SK-N-SH (cell line): ENCODE results near the gene HBG2.

Experiments used
- GABPA ChIP-seq: IDR thresholded peaks from 2 replicates; pipeline ENCODE4 v1.4.0; 2012; ENCODE audit warnings: low read depth, mild to moderate bottlenecking
- SIN3A ChIP-seq: IDR thresholded peaks from 2 replicates; pipeline ENCODE4 v1.6.1; 2012; ENCODE audit warnings: low read depth, mild to moderate bottlenecking, low read length, moderate library complexity, borderline replicate concordance
- TEAD4 ChIP-seq: IDR thresholded peaks from 2 replicates; pipeline ENCODE4 v1.4.0; 2012; ENCODE audit warnings: mild to moderate bottlenecking, borderline replicate concordance; ENCODE audit not compliant: insufficient read depth
- TF ChIP-seq, protein P1 (sequence below): fragments of 150-350 bp; IDR thresholded peaks from 2 replicates; pipeline ENCODE4 v1.6.1; 2017; ENCODE audit warnings: antibody characterized with exemption, low read length, low read depth, borderline replicate concordance

DNA sequence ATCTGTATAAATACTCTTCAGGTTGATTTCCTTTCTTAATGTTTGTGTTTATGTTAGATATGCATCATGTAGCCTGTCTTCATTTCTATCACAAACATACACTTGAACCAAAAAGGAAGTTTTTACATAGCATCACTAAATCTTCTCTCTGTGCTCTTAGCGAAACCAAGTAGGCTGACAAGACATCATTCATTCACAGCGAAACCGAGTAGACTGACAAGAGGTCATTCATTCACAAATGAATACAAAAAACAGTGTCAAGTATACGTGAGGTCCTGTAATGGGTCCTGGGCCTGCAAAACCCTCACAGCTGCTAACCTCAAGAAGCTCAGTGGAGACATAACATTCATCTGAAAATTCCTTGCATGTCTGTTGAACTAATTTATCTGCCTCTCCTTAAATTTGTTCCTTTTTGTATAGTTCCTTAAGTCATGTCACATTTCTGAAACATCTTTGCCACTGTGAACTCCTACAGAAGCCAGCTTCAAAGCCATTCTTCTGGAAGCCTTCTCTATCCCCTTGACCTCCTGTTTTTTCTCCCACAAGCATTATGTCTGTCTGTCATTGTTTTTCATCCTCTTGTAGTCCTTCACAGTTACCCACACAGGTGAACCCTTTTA is 25.0 kb upstream of the HBG2 start:
- no peak for TF ChIP-seq SIN3A
- TF ChIP-seq TEAD4, result no peak
- TF ChIP-seq, protein P1, sequence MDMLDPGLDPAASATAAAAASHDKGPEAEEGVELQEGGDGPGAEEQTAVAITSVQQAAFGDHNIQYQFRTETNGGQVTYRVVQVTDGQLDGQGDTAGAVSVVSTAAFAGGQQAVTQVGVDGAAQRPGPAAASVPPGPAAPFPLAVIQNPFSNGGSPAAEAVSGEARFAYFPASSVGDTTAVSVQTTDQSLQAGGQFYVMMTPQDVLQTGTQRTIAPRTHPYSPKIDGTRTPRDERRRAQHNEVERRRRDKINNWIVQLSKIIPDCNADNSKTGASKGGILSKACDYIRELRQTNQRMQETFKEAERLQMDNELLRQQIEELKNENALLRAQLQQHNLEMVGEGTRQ, result no peak
- TF ChIP-seq GABPA, result no peak
